Stimulated activated CD8-positive, alpha-beta memory T cell treated with anti-CD3 and anti-CD28 coated beads, Interleukin-15, amount 100 ng/mL, for 24 hours (primary cell): ENCODE data around the gene ZNF559.
A peak's percentile ranks its signal among the peaks of the same experiment; 100 is the strongest.
"Not testable (repeated sequence)": the region's sequence is repeated elsewhere in the genome, so short reads cannot be mapped to it uniquely, and the experiment has no call there.

Source experiments
- DNase-seq: peaks from one replicate; pipeline ENCODE4 v3.0.0-alpha.2; 2020; ENCODE audit warnings: low read depth

Gene ZNF559

DNA sequence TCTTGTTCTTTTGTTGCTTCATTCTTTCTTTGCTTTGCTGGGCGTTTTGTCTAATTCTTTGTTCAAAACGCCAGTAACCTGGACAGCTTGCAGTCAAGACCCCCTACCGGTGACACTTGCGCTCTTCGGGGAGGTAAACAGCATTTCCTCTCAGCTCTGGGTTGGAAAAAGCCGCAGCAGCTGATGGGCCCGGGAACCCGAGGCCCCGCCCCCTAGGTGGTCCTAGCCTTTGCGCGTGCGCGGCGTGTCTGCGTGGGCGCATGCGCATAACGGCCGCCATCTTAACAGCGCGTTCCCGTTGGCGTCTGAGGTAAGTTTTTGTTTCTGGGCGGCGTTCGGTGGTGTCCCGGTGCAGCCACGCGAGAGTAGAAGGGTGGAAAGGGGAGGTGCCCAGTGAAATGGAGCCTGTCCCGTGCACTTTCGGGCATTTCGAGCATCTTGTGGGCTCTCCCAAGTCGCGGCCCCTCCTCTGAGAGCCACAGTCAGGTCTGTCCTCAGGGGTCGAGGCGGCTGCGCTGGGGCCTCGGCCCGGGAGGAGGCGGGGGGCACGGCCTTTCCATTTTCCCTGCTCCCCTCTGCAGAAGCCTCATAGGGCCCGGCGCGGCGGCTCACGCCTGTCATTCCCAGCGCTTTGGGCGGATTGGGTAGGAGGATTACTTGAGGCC lies at the start of gene ZNF559:
Gene ZNF559, plus strand, starts transcription at position 261 of the 665 bp plus-strand sequence. CDS start 14,371 bp downstream, outside the sequence.
- peak; percentile 98 for DNase-seq

DNA sequence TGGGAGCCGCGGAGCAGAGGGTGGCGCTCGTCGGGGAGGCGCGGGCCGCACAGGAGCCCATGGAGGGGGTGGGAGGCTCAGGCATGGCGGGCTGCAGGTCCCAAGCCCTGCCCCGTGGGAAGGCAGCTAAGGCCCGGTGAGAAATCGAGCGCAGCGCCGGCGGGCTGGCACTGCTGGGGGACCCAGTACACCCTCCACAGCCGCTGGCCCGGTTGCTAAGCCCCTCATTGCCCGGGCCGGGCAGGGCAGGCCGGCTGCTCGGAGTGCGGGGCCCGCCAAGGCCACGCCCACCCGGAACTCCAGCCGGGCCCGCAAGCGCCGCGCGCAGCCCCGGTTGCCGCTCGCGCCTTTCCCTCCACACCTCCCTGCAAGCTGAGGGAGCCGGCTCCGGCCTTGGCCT lies 40.5 kb upstream of the ZNF559 start:
- DNase-seq: not testable (repeated sequence)

DNA sequence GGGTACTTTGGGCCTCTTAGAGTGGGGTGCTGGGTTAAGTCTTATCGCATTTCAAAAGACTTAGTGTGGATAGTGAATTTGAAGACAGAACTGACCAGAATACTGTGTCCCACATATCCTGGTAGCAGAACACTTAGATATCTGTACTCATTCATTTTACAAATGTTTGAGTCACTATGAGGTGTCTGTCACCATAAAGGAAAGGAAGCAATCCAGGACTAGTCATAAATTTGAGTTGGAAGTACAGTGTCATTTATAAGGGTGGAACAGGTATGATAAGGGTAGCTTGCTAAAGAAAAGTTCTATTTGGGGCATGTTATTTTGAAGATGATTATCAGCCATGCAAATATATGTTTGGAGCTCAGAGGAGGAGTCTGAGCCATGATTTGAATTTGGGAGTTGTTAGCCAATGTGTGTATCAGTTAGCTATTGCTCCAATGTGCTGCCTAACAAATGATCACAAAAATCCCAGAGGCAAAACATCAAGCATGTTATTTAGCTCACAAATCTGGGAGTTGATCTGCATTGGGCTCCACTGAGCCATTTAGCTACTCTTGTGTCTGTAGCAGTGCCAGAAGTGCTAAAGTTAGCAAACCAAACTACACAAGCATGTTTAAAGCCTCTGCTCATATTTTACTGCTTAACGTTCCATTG lies 34.6 kb upstream of the ZNF559 start:
- no peak for DNase-seq

DNA sequence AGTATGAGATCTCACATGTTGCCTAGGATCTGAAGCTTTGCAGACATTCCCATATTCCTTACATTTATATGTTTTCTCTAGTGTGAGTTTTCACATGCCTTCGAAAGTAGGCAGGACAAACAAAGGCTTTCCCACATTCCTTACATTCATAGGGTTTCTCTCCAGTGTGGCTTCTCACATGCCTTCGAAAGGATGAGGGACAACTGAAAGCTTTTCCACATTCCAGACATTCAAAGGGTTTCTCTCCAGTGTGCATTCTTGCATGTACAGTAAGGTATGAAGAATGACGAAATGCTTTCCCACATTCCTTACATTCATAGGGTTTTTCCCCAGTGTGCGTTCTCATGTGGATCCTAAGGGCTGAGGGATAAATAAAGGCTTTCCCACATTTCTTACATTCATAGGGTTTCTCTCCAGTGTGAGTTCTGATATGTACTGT lies 28.5 kb upstream of the ZNF559 start:
- no peak for DNase-seq

DNA sequence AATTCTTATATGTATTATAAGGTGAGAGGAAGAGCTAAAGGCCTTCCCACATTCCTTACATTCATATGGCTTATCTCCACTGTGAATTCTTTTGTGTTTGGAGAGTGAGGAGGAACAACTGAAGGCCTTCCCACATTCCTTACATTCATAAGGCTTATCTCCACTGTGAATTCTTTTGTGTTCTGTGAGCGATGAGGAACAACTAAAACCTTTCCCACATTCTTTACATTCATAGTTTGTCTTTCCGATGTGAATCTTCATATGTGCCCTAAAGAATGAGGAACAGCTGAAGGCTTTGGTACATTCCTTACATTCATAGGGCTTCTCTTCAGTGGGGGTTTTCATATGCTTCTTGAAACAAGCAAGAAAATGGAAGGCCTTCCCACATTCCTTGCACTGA lies 27.6 kb upstream of the ZNF559 start:
- no peak for DNase-seq

DNA sequence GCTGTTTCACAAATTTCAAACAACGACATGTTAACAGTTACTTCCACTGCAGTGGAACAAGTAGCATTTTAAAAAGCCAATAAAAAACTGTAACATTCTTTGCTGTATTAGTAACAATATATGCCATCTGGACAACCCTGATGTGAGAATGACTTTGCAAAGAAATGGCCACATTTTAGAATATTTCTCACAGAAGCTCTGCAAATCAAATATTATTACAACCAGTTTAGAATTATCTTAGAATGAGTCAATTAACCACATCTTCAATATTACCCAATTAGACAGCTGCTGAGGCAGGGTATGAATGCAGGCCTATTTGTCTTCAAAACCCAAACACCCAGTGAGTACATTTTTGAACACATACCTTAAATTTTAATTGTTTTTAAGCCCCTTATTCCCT lies 17.5 kb upstream of the ZNF559 start:
- DNase-seq: no peak

DNA sequence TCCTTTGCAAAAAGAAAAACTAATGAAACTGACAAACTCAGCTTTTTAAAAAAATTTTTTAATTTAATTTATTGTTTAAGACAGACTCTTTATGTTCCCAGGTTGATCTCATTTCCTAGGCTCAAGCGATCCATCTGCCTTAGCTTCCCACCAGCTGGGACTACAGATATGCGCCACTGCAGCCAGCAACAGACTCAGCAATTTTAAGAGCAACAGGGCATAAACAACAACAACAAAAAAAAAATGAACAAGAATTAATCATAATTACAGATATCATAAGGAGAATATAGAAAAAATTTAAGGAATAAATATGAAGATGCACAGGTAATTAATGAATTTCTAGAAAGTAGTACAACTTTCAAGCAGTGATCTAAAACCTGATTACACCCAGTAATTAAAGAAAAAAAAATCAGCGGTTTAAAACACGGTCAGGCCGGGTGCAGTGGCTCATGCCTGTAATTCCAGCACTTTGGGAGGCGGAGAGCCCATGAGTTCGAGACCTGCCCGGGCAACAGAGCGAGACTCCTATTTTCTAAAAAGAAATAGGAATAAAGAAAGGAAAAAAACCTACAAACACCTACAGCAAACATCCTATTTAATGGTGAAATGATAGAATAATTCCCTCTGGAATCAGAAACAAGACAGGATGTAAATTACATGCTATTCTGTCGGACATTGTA lies 15.7 kb upstream of the ZNF559 start:
- no peak for DNase-seq

DNA sequence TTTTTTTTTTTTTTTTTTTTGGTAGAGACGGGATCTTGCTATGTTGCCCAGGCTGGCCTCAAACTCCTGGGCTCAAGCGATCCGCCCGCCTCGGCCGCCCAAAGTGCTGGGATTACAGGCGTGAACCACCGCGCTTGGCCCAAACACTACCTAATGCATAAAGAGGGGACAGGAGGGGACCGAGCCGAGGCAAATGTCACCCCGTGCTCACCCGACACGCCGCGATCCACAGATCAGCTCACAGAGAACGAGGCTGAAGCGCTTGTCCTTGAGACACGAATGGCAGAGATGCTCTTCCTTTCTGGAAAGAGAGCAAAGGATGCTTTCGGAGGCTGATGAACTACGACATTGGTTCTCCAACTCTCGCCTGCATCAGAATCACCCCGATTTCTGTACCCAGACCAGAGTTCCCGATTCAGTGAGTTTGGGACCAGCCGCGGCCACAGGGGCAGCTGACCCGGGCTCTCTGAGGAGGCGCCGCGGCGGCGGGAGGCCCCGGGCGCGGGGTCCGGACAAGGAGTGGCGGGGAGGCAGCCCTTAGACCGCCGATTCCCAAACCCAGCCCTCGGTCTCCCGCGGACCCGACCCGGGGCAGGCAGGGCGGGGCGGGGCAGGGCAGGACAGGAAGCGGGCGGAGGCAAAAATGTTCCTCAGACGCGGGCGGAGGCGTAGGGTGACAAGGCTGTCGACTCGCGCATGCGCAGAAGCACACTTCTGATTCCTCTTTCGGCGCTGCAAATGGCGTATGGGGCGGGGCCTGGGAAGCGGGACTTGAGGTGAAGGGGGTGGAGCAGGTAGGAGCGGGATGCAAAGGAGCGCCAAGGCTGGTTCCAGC lies 14.6 kb upstream of the ZNF559 start, which contains the start of gene ZNF699:
Gene ZNF699, minus strand, starts transcription at position 700 of the 835 bp plus-strand sequence. CDS start 4,719 bp downstream, outside the sequence.
- DNase-seq: peak; percentile 91

DNA sequence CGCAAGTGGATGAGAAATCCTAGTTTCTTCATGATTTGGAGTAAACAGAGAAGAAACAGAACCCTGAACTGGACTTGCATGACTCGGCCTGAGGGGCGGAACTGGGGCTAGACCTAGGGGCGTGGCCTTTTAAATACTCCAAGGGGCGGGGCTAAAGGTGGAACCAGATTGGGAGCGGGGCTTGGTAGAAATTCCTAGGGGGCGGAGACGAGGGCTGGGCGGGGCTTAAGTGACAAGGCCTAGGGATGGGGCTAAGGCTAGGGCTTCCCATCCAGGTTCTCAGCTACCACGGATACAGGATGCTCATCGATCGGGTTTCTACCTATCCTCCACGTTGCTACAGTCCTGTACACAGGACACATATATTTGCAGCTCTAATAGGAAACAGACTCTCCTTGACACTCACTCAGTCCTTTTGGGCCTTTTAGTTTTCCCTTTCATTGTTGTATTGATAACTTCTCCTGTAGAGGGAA lies 14.0 kb upstream of the ZNF559 start:
- no peak for DNase-seq

DNA sequence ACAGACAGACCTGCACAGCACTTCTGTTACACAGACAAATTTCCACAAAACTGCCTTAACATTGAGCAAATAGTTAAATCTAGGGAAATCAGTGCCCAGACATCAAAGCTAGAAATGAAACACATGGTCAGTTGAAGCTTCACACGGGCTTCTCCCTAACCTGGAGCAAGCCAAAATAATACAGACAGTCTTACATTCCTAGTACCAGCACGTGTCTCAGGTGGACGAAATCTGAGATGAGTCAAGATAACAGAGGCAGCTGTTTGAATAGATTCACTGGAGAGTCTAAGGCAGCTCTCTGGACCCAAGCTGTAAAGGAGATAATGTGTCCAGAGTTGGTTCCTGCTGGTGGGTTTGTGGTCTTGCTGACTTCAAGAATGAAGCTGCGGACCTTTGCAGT lies 10.2 kb upstream of the ZNF559 start:
- no peak for DNase-seq

DNA sequence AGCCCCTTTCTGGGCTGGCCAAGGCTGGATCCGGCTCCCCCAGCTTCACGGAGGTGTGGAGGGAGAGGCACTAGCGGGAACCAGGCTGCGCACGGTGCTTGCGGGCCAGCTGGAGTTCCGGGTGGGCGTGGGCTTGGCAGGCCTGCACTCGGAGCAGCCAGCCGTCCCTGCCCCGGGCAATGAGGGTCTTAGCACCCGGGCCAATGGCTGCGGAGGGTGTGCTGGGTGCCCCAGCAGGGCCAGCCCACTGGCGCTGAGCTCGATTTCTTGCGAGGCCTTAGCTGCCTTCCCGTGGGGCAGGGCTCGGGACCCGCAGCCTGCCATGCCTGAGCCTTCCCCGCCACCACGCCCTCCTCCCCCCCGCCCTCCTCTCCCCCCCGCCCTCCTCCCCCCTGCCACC lies 2.6 kb upstream of the ZNF559 start:
- no peak for DNase-seq

DNA sequence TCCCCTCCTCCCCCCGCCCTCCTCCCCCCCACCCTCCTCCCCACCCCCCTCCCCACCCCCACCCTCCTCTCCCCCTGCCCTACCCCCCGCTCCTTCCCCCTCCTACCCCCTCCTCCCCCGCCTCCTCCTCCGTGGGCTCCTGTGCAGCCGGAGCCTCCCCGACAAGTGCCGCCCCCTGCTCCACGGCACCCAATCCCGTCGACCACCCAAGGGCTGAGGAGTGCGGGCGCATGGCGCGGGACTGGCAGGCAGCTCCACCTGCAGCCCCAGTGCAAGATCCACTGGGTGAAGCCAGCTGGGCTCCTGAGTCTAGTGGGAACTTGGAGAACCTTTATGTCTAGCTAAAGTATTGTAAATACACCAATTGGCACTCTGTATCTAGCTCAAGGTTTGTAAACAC lies 2.2 kb upstream of the ZNF559 start:
- DNase-seq: not testable (repeated sequence)

DNA sequence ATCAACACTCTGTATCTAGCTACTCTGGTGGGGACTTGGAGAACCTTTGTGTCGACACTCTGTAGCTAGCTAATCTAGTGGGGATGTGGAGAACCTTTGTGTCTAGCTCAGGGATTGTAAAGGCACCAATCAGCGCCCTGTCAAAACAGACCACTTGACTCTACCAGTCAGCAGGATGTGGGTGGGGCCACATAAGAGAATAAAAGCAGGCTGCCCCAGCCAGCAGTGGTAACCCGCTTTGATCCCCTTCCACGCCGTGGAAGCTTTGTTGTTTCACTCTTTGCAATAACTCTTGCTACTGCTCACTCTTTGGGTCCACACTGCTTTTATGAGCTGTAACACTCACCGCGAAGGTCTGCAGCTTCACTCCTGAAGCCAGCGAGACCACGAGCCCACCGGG lies 1.8 kb upstream of the ZNF559 start:
- DNase-seq: not testable (repeated sequence)

DNA sequence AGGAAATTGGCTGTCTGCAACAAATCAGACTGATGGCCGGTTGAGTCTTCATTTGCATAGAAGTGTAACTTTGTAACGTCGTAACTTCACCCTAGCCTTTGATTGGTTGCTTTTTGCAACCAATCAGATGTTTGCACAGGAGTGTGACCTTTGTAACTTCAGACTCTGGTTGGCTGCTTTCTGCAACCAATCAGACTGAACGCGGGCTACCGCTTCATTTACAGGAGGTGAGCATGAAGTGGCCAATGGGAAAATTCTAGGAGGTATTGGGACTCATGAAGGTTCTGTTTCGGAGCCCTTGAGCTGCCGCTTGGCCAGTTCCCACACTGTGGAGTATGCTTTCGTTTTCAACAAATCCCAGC lies 441 bp upstream of the ZNF559 start:
- no peak for DNase-seq

DNA sequence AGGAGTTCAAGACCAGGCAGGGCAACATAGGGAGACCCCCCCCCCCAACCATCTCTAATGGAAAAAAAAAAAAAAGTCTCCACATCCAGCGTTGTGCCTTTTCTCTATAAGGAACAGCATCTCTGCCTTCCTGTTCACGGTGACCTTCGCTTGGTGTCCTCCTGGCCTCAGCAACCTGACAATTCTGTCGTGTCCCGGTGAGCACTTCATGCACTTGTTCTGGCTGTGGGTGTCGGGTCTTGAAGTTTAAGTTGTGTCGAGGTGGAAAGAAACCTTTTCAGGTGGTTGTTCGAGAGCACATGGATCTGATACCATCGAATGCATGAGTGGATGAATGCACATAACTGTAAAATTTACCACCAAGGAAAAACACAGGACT lies 594 bp downstream of the ZNF559 start:
- no peak for DNase-seq

DNA sequence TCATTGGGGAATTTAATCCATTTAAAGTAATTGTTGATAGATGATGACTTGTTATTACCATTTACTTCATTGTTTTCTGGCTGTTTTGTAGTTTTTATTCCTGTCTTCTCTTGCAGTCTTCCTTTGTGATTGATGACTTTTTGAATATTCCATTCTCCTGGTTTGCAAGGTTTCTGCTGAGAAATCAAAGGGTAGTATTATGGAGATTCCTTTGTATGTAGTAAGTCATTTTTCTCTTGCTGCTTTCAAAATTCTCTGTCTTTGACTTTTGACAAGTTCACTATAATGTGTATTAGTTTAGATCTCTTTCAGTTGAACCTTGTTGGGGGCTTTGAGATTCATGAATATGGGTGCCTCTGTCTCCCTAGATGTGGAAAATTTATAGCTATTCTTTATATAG lies 6.0 kb downstream of the ZNF559 start:
- DNase-seq: no peak

DNA sequence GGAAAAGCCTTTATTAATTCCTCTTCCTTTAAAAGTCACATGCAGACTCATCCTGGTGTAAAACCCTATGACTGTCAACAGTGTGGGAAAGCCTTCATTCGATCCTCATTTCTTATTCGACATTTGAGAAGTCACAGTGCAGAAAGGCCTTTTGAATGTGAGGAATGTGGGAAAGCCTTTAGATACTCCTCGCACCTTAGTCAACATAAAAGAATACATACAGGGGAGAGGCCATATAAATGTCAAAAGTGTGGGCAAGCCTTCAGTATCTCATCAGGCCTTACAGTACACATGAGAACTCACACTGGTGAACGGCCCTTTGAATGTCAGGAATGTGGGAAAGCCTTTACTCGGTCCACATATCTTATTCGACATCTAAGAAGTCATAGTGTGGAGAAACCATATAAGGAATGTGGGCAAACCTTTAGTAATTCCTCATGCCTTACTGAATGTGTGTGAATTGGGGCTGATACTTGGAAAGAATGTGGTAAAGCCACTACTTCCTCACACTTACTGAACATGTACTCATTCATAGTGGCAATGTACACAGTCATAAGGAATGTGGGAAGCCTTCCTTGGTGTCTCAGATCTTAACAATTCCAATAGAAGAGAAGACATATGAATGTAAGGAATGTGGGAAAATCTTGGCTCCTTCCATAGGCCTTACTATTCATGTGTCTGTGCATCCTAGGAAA lies 18.8 kb downstream of the ZNF559 start:
- no peak for DNase-seq

DNA sequence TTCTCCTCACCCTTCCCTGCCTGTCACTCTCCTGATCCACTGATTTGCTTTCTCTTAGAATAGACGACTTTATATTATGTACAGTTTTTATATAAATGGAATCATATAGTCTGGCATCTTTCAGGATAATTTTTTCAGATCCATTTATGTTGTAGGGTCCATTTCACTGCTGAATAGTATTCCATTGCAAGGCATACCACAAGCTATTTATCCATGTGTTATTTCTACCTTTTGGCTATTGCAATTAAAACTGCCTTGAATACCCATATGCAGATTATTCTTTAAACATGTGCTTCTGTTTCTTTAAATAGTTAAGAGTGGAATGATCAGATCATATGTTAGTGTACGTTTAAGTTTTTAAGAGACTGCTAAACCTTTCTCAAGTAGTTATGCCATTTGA lies 21.0 kb downstream of the ZNF559 start:
- no peak for DNase-seq

DNA sequence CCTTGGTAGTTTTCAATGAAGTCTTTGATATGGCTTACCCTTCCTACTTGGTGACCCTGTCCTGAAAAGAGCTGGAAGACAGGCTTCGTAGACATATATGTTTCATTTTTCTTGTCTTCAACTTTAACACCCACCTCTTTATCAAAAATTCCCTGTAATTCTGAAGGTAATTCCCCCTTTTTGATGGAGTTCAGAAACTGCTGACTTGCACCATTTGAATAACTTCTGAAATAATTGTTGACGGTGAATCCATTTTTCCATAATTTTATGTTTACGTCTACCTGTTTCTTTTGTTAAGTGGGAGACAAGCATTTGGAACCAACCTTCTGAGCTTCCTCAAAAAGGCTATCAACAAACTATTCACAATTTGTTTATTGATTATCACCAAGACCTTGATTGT lies 24.3 kb downstream of the ZNF559 start:
- DNase-seq: no peak

DNA sequence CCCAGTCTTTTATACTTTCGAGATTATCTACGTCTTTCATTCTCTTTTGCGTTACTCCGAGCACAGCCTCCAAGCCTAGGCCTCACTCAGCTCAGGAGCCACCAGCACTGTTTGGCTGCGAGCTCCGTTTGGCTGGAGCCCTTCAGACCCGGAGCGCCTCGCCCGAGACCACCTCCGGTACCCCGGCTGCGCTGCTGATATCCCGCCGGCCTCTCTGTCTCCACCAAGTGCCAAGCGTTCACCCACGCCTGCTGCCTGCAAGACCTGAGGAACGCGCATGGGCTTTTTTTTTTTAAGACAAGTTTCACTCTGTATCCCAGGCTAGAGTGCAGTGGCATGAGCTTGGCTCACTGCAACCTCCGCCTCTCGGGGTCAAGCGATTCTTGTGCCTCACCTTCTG lies 24.7 kb downstream of the ZNF559 start:
- no peak for DNase-seq

DNA sequence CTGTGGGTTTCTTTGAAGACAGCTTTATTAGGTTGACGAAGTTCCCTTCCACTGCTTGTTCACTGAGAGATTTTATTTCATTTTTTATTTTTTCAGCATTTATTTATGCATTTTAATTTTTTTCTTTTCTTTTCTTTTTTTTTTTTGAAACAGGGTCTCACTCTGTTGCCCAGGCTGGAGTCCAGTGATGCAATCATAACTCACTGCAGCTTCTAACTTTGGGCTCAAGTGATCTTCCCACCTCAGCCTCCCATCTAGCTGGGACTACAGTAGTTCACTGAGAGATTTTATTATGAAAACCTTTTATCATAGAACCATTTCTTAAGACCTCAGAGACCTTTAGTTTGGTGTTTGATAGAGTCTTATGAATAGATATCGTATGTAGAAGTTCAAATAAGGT lies 28.5 kb downstream of the ZNF559 start:
- no peak for DNase-seq

DNA sequence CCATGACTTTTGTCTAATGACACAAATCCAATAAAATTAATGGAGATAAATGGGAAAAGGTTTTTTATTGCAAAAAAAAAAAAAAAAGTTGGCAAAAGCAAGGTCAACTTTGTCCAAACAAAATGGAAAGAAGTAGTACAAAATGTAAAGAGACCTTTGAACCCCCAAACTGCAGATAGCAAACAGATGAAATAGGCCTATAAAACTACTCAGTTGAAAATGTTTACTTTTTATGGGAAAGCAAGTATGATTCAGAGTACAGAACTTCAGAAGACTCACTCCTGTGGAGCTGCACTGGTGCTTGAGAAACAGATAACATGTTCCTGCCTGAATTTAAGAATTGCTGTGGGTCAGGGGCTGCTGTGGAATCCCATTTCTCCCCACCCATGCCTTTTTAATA lies 29.0 kb downstream of the ZNF559 start:
- DNase-seq: no peak
